Right renal pelvis (tissue), 4 donors: ENCODE data around the gene MIOX. TPM values are rescaled to one million over a fixed set of nuclear protein-coding genes. Genes with fewer than 3 reads are reported as not detected.
"Not testable (repeated sequence)": the region's sequence is repeated elsewhere in the genome, so short reads cannot be mapped to it uniquely, and the experiment has no call there.

ENCODE experiments used
- DNase-seq, 4 donors: peaks; one replicate each; pipeline ENCODE4 v3.0.0-alpha.2; 2013; ENCODE audit warnings: low read depth in 4 of 4, low spot score in 3 of 4, missing footprints in 1 of 4
- polyA plus RNA-seq, 4 donors: library from polyadenylated mRNA; unstranded; fragments of 120-200 nt; gene quantifications; one replicate each; pipeline ENCODE4 v1.2.1, GENCODE V29; 2013; ENCODE audit not compliant: insufficient read length in 4 of 4

MIOX gene
- polyA plus RNA-seq, 4 donors: 3.2 to 17.7 (median 12.1) TPM

GRCh38 chr22:50526108-50526833, 39.6 kb downstream of the MIOX start:
- DNase-seq: no peak

- DNase-seq: no peak
These were observed 40.5 kb downstream of the MIOX start for GRCh38 chr22:50526834-50527801.

GRCh38 chr22:50527921-50528681, 41.4 kb downstream of the MIOX start:
- DNase-seq: no peak

- DNase-seq: no peak
These were observed 42.2 kb downstream of the MIOX start for GRCh38 chr22:50528682-50529415.

GRCh38 chr22:50529416-50529896, 42.8 kb downstream of the MIOX start:
- no peak for DNase-seq

GRCh38 chr22:50529897-50530579, 43.4 kb downstream of the MIOX start, which contains the start of gene TYMP:
TYMP (minus strand) TSS chr22:50530012; CDS start chr22:50529709, 303 bp downstream.
- no peak for DNase-seq

- DNase-seq: no peak
These were observed 43.9 kb downstream of the MIOX start for GRCh38 chr22:50530580-50530876.

GRCh38 chr22:50530877-50531545, 44.4 kb downstream of the MIOX start:
- no peak for DNase-seq

- no peak for DNase-seq
These were observed 44.9 kb downstream of the MIOX start for GRCh38 chr22:50531546-50531961.

GRCh38 chr22:50531962-50532674, 45.5 kb downstream of the MIOX start:
- no peak for DNase-seq

- DNase-seq: no peak
These were observed 46.5 kb downstream of the MIOX start for GRCh38 chr22:50532824-50533796.

GRCh38 chr22:50533856-50534711, 47.4 kb downstream of the MIOX start:
- DNase-seq: not testable (repeated sequence)

- DNase-seq: no peak
These were observed 48.5 kb downstream of the MIOX start for GRCh38 chr22:50535113-50535512.

GRCh38 chr22:50536226-50536625, 49.6 kb downstream of the MIOX start:
- no peak for DNase-seq

- no peak for DNase-seq
These were observed 51.1 kb downstream of the MIOX start for GRCh38 chr22:50537765-50538164.
